HG02798 (cell line): ENCODE data around the gene ACAD10.
"Not testable (repeated sequence)": the region's sequence is repeated elsewhere in the genome, so short reads cannot be mapped to it uniquely, and the experiment has no call there.

ENCODE experiments used
- ATAC-seq: cut with Tn5 transposase; IDR thresholded peaks from one replicate; pipeline ENCODE4 v1.9.1; 2021; ENCODE audit warnings: mild to moderate bottlenecking; ENCODE audit not compliant: unreplicated experiment, poor library complexity

Gene ACAD10

GRCh38 chr12:111685811-111686573 is at the start of gene ACAD10, which contains the start of gene BRAP:
Gene ACAD10, plus strand, starts transcription at chr12:111686053. Its CDS starts 6,657 bp downstream, at chr12:111692710.
Gene BRAP, minus strand, starts transcription at chr12:111685956. Its CDS starts 164 bp downstream, at chr12:111685792.
- peak; percentile 95 for ATAC-seq

GRCh38 chr12:111636209-111636945 is 49.5 kb upstream of the ACAD10 start:
- no peak for ATAC-seq

- no peak for ATAC-seq
These were observed 47.3 kb upstream of the ACAD10 start for GRCh38 chr12:111638556-111638955.

- no peak for ATAC-seq
These were observed 45.3 kb upstream of the ACAD10 start for GRCh38 chr12:111640506-111640905.

- ATAC-seq = no peak
These were observed 43.0 kb upstream of the ACAD10 start for GRCh38 chr12:111642681-111643426.

- no peak for ATAC-seq
These were observed 42.4 kb upstream of the ACAD10 start for GRCh38 chr12:111643427-111643826.

- ATAC-seq = no peak
These were observed 40.4 kb upstream of the ACAD10 start for GRCh38 chr12:111645433-111645832.

- no peak for ATAC-seq
These were observed 34.9 kb upstream of the ACAD10 start for GRCh38 chr12:111650912-111651311.

GRCh38 chr12:111652530-111652929 is 33.3 kb upstream of the ACAD10 start:
- ATAC-seq = not testable (repeated sequence)

GRCh38 chr12:111653596-111653995 is 32.3 kb upstream of the ACAD10 start:
- no peak for ATAC-seq

- ATAC-seq = no peak
These were observed 30.5 kb upstream of the ACAD10 start for GRCh38 chr12:111655356-111655755.

- ATAC-seq = no peak
These were observed 29.8 kb upstream of the ACAD10 start for GRCh38 chr12:111656016-111656415.

GRCh38 chr12:111664499-111664898 is 21.4 kb upstream of the ACAD10 start:
- ATAC-seq = no peak

- ATAC-seq = no peak
These were observed 20.6 kb upstream of the ACAD10 start for GRCh38 chr12:111664961-111665865.

GRCh38 chr12:111672822-111673381 is 13.0 kb upstream of the ACAD10 start:
- no peak for ATAC-seq

- no peak for ATAC-seq
These were observed 12.3 kb upstream of the ACAD10 start for GRCh38 chr12:111673503-111673902.

- ATAC-seq = no peak
These were observed 8.7 kb upstream of the ACAD10 start for GRCh38 chr12:111677186-111677585.

GRCh38 chr12:111684485-111685198 is 1.2 kb upstream of the ACAD10 start:
- not testable (repeated sequence) for ATAC-seq

- ATAC-seq = peak; percentile 6
These were observed 487 bp upstream of the ACAD10 start for GRCh38 chr12:111685322-111685810.
